OCI-LY3 (cell line): Measurements from ENCODE around the gene OR4C13.
A peak's percentile ranks its signal among the peaks of the same experiment; 100 is the strongest.
"Not testable (repeated sequence)": the region's sequence is repeated elsewhere in the genome, so short reads cannot be mapped to it uniquely, and the experiment has no call there.

Source experiments
- H2AFZ ChIP-seq: fragments of 200-600, 300-600 bp; shearing (Covaris generic); 2 replicates; pipeline ENCODE4 v1.6.0; 2014; ENCODE audit warnings: antibody characterized with exemption, low read depth, low read length
- H3K27ac ChIP-seq: fragments of 200-600, 300-600 bp; sonication (generic); 2 replicates; pipeline ENCODE4 v1.5.1; 2014; ENCODE audit warnings: mild to moderate bottlenecking, low read length, moderate library complexity, mixed read lengths
- H3K27me3 ChIP-seq: fragments of 200-600, 300-600 bp; sonication (generic); 2 replicates; pipeline ENCODE4 v1.6.1; 2014; ENCODE audit warnings: low read depth, low read length, mixed read lengths
- H3K36me3 ChIP-seq: fragments of 200-600, 300-600 bp; sonication (generic); replicated peaks from 2 replicates; pipeline ENCODE3; 2014; ENCODE audit warnings: low read depth, low read length, mixed read lengths
- H3K4me1 ChIP-seq: fragments of 300-600, 200-600 bp; sonication (generic); 2 replicates; pipeline ENCODE4 v1.6.1; 2014; ENCODE audit warnings: low read length, mixed read lengths
- H3K4me2 ChIP-seq: fragments of 200-600, 300-600 bp; sonication (generic); 2 replicates; pipeline ENCODE4 v1.6.1; 2014; ENCODE audit warnings: low read length, mixed read lengths
- H3K4me3 ChIP-seq: fragments of 300-600, 200-600 bp; sonication (generic); 2 replicates; pipeline ENCODE4 v1.5.1; 2014; ENCODE audit warnings: antibody characterized with exemption, mild to moderate bottlenecking, low read length, moderate library complexity
- H3K79me2 ChIP-seq: fragments of 300-600, 200-600 bp; shearing (Covaris generic); 2 replicates; pipeline ENCODE4 v1.6.1; 2014; ENCODE audit warnings: mild to moderate bottlenecking, low read length, mixed read lengths
- H3K9ac ChIP-seq: fragments of 300-600, 200-600 bp; shearing (Covaris generic); 2 replicates; pipeline ENCODE4 v1.6.0; 2014; ENCODE audit warnings: mild to moderate bottlenecking, low read length, moderate library complexity
- H3K9me3 ChIP-seq: fragments of 200-600, 300-600 bp; shearing (Covaris generic); 2 replicates; pipeline ENCODE4 v1.6.1; 2014; ENCODE audit warnings: low read length, mixed read lengths; ENCODE audit not compliant: insufficient read depth
- H4K20me1 ChIP-seq: fragments of 200-600, 300-600 bp; sonication (generic); 2 replicates; pipeline ENCODE4 v1.6.1; 2016; ENCODE audit warnings: low read length, mixed read lengths; ENCODE audit not compliant: insufficient read depth
- CTCF ChIP-seq: fragments of 200-600, 300-600 bp; sonication (generic); IDR thresholded peaks from 2 replicates; pipeline ENCODE4 v1.5.1; 2014; ENCODE audit warnings: antibody characterized with exemption, low read length, low read depth
- EZH2phosphoT487 ChIP-seq: fragments of 200-600 bp; shearing (Covaris generic); IDR thresholded peaks from 2 replicates; pipeline ENCODE4 v1.6.1; 2018; ENCODE audit warnings: antibody characterized with exemption, mixed run types, low read depth

The OR4C13 gene

DNA sequence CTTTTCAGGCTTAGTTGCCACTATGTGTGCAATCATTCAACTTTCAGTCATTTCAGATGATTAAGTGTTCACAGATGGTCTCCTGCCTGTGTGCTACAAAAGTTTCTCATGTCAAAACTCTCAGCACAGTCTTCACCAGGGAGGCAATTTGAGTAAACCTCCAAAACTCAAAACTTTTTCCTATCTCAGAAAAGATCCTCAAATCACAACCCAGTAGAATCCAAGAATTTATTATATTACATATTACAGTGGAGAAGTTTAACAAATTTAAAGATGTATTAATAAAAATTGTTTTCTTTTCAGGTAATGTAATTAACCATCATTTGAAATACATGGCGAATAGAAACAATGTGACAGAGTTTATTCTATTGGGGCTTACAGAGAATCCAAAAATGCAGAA lies at the start of gene OR4C13:
Gene OR4C13 (plus strand): TSS at position 301 of the 400 bp plus-strand sequence. CDS start 32 bp downstream, at position 333.
- Histone ChIP-seq H3K4me1 (no peaks in the 10 kb centered on the region), H3K27ac (no peak within 1 kb of the TSS), H3K36me3 (no peaks in the 10 kb centered on the region), H3K79me2 (no peaks in the 10 kb centered on the region), H3K9ac (no peak within 1 kb of the TSS), H3K27me3 (no peaks in the 10 kb centered on the region), H2AFZ (no peak within 1 kb of the TSS), H3K4me3 (no peak within 1 kb of the TSS), H3K9me3 (no peaks in the 10 kb centered on the region), H4K20me1 (no peaks in the 10 kb centered on the region), H3K4me2 (no peak within 1 kb of the TSS)
- TF ChIP-seq CTCF (no peak), EZH2phosphoT487 (no peak)

- H4K20me1 ChIP-seq, H3K9ac ChIP-seq, H3K9me3 ChIP-seq, H3K4me1 ChIP-seq, H3K79me2 ChIP-seq, H3K27ac ChIP-seq, H3K4me2 ChIP-seq, H3K4me3 ChIP-seq, H2AFZ ChIP-seq, H3K36me3 ChIP-seq, H3K27me3 ChIP-seq: not testable (repeated sequence)
These were observed 40.7 kb upstream of the OR4C13 start for GRCh38 chr11:49911516-49911915.

DNA sequence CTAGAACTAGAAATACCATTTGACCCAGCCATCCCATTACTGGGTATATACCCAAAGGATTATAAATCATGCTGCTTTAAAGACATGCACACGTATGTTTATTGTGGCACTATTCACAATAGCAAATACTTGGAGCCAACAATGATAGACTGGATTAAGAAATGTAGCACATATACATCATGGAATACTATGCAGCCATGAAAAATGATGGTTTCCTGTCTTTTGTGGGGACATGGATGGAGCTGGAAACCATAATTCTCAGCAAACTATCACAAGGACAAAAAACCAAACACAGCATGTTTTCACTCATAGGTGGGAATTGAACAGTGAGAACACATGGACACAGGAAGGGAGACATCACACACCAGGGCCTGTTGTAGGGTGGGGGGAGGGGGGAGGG lies 3.5 kb upstream of the OR4C13 start:
- H3K4me2 ChIP-seq, H3K9ac ChIP-seq, H3K36me3 ChIP-seq, H3K79me2 ChIP-seq, H3K4me3 ChIP-seq, H3K27ac ChIP-seq, H3K27me3 ChIP-seq, H3K4me1 ChIP-seq, H3K9me3 ChIP-seq, H2AFZ ChIP-seq, H4K20me1 ChIP-seq: not testable (repeated sequence)

GRCh38 chr11:49973439-49973838 lies 21.2 kb downstream of the OR4C13 start:
- not testable (repeated sequence) for H3K27ac ChIP-seq, H2AFZ ChIP-seq, H3K9ac ChIP-seq, H3K79me2 ChIP-seq, H3K27me3 ChIP-seq, H3K4me2 ChIP-seq, H3K9me3 ChIP-seq, H3K36me3 ChIP-seq, H3K4me3 ChIP-seq, H3K4me1 ChIP-seq, H4K20me1 ChIP-seq

- H2AFZ ChIP-seq, H3K36me3 ChIP-seq, H3K27ac ChIP-seq, H3K9me3 ChIP-seq, H3K4me3 ChIP-seq, H3K27me3 ChIP-seq, H3K4me2 ChIP-seq, H3K4me1 ChIP-seq, H3K9ac ChIP-seq, H4K20me1 ChIP-seq, H3K79me2 ChIP-seq: not testable (repeated sequence)
These were observed 30.2 kb downstream of the OR4C13 start, which contains the start of gene OR4C12 for GRCh38 chr11:49982435-49982834. OR4C12 (minus strand) TSS chr11:49982535; CDS start chr11:49982501, 34 bp downstream.

GRCh38 chr11:49995565-49995964 lies 43.4 kb downstream of the OR4C13 start:
- Histone ChIP-seq H3K9ac (no peak overlapping the region), H3K79me2 (no peaks in the 10 kb centered on the region), H3K36me3 (no peaks in the 10 kb centered on the region), H3K27me3 (no peaks in the 10 kb centered on the region; the same call in 1 of the 2 replicates), H3K4me3 (no peak overlapping the region), H3K27ac (no peak overlapping the region), H3K4me2 (peak overlapping the region; percentile 49), H3K4me1 (peaks cover 20% of the 10 kb centered on the region), H3K9me3 (no peaks in the 10 kb centered on the region), H2AFZ (no peak overlapping the region), H4K20me1 (no peaks in the 10 kb centered on the region)
- TF ChIP-seq EZH2phosphoT487, result no peak
- TF ChIP-seq CTCF, result peak; percentile 78
